ENCODE measurements around the gene SLC6A13.

DNA sequence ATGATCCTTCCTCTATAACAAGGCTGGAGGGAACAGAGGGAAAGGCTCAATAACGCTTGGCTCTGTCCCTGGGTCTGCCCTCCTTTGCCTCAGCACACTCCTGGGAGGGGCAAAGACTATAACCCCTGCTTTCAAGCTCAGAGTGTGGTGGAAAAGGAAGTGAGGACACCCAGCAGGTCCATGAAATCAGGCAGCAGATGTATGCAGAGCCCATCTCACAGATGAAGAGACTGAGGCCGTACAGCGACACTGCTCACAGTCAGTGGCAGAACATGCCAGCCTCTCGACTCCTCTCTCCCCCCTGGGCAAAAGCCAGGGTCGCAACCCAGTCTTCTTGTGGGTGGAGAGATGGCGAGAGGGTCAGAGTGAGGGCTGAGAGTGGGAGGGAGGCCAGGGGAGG lies 88.5 kb downstream of the SLC6A13 start:
- TF ChIP-seq EGR1 (IDR thresholded peaks at IDR 0.05; ENCODE audit: borderline replicate concordance, low read depth, low read length) (no peak), GABPA (IDR thresholded peaks at IDR 0.05; ENCODE audit: borderline replicate concordance, insufficient read depth, low read length) (no peak), POLR2AphosphoS5 (IDR thresholded peaks at IDR 0.05; ENCODE audit: low read depth, low read length) (no peak), KDM1A (IDR thresholded peaks at IDR 0.05; ENCODE audit: borderline replicate concordance, low read length) (no peak), PHF8 (conservative IDR thresholded peaks at IDR 0.05; ENCODE audit: low read depth, low read length) (no peak), TAF7 (optimal IDR thresholded peaks at IDR 0.05; ENCODE audit: borderline replicate concordance, low read depth, low read length) (no peak), RBBP5 (IDR thresholded peaks at IDR 0.05; ENCODE audit: borderline replicate concordance, low read depth, low read length) (no peak), EP300 (IDR thresholded peaks at IDR 0.05; ENCODE audit: borderline replicate concordance in 1 of 2, low read depth in 2 of 2, low read length in 2 of 2) (no peak), SIN3A (conservative IDR thresholded peaks at IDR 0.05 in 1 of 2, IDR thresholded peaks at IDR 0.05 in 1 of 2; ENCODE audit: low read depth in 1 of 2, low read length in 2 of 2) (no peak), YY1 (IDR thresholded peaks at IDR 0.05; ENCODE audit: low read depth, low read length) (no peak), SP1 (IDR thresholded peaks at IDR 0.05; ENCODE audit: low read depth, low read length) (no peak), TAF1 (IDR thresholded peaks at IDR 0.05; ENCODE audit: low read depth, low read length) (no peak)
- TF ChIP-seq, protein P1, sequence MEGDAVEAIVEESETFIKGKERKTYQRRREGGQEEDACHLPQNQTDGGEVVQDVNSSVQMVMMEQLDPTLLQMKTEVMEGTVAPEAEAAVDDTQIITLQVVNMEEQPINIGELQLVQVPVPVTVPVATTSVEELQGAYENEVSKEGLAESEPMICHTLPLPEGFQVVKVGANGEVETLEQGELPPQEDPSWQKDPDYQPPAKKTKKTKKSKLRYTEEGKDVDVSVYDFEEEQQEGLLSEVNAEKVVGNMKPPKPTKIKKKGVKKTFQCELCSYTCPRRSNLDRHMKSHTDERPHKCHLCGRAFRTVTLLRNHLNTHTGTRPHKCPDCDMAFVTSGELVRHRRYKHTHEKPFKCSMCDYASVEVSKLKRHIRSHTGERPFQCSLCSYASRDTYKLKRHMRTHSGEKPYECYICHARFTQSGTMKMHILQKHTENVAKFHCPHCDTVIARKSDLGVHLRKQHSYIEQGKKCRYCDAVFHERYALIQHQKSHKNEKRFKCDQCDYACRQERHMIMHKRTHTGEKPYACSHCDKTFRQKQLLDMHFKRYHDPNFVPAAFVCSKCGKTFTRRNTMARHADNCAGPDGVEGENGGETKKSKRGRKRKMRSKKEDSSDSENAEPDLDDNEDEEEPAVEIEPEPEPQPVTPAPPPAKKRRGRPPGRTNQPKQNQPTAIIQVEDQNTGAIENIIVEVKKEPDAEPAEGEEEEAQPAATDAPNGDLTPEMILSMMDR (IDR thresholded peaks at IDR 0.05; ENCODE audit: control extremely low read depth in 1 of 3, insufficient read depth in 1 of 3, low read depth in 1 of 3, low read length in 3 of 3), result no peak
- TF ChIP-seq, protein P2, sequence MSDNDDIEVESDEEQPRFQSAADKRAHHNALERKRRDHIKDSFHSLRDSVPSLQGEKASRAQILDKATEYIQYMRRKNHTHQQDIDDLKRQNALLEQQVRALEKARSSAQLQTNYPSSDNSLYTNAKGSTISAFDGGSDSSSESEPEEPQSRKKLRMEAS (IDR thresholded peaks at IDR 0.05), result no peak
